Posterior cingulate gyrus (tissue), 11 donors: ENCODE measurements around the gene KLHL36.
"Not testable (repeated sequence)": the region's sequence is repeated elsewhere in the genome, so short reads cannot be mapped to it uniquely, and the experiment has no call there.

Experiments
- DNase-seq, 10 donors: peaks; one replicate each; pipeline versions ENCODE4 v3.0.0 to v3.0.0-alpha.2; 2020 to 2021; ENCODE audit warnings: mixed read lengths in 3 of 10
- intact Hi-C: fragments of 100-400 bp; cut with DNase I; formaldehyde crosslinking; loops from one replicate; pipeline ENCODE4 v1.15.1; 2023

KLHL36 gene

DNA sequence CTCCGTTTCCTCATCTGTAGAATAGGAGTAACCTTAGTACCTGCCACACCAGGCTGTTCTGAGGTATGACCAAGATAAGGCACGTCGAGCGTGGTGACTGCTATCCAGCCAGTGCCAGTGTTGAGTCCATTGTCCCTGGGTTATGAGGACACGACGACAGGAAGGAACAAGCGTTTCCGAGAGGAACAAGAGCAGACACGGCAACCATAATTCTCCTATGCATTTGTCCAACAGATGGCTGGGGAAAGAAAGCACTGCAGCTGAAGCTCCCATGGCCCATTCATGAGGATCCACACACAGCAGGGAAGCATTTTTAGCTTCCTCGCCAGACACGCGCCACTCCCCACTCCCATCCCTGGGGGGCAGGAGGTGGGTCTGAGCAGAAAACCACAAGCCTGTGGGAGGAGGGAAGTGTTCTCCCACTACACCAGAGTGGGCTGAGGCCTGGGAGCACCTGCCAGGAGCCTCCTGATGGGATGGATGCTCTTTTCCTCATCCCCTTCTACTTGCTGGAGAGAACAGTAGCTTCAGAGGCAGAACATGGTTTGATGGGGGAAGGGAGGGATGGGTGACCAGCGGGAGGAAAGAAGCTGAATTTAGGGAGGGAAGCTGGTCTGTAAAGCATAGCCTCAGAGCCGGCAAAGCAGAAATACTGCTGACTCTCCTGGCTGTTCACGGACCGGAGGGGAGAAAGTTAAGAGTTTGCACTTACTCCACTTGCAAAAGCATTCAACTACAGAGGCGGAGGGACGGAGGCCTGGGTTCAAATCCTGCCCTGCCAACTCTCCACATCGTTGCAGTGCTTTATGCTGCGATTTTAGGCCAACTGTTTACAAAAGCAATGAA, 33.1 kb upstream of the KLHL36 start:
- DNase-seq = peak in 2 of 10 donors; percentile 42 to 77
- intact Hi-C loops = no loop called here

DNA sequence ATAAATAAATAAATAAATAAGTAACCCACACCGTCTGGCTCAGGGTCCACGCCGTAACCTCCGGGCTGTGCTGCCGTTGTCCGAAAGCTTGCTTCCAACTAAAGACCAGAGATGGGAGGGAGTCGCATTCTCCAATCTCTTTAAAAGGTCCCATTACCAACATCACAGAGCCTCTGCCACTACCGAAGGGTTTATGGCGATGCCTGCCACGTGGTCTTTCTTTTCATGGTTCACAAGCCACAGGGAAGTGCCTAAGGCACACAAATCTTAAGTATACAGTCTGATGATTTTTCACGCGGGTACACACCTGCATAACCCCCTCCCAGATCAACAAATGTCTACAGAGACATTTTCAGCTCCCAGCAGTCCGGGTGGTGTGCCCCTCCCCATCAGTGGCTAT, 31.8 kb upstream of the KLHL36 start:
- peak in 1 of 10 donors; percentile 56 for DNase-seq
- intact Hi-C loops = no loop called here

DNA sequence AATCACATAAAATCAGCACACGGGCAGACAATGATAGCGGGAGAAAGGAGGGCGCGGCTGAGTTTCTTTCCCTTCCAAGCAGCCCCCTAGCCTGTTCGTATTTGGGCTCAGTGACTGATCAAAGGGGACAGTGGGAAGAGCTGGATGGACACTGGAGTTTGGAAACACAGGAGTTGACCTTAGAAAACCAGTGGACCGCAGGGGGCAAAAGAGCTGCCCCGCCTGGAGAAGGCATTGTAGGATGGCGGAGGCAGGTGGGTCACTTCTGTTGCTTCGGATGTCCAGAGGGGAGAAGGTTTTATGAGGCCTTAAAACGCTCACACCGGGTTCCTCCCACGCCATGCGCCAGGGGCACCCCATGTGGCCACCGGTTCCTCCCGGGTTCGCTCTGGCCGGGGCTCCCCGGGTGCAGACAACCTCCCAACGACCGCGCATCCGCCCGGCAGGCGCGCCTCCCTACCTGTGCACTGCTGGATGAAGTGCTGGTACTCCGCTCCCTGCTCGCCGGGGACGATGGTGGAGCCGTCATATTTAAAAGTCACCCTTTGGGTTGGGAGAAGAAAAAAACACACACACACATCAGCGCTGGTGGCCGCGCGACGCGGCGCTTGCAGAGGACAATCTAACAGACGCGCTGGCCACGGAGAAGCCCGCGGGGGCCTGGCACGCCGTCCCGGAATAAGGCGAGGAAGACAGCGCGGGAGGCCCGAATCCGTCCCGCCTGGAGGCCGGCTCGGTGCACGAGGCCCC, 31.1 kb upstream of the KLHL36 start:
- intact Hi-C loops = no loop called here
- peak in 5 of 10 donors; percentile 15 to 91 (median 35) for DNase-seq

DNA sequence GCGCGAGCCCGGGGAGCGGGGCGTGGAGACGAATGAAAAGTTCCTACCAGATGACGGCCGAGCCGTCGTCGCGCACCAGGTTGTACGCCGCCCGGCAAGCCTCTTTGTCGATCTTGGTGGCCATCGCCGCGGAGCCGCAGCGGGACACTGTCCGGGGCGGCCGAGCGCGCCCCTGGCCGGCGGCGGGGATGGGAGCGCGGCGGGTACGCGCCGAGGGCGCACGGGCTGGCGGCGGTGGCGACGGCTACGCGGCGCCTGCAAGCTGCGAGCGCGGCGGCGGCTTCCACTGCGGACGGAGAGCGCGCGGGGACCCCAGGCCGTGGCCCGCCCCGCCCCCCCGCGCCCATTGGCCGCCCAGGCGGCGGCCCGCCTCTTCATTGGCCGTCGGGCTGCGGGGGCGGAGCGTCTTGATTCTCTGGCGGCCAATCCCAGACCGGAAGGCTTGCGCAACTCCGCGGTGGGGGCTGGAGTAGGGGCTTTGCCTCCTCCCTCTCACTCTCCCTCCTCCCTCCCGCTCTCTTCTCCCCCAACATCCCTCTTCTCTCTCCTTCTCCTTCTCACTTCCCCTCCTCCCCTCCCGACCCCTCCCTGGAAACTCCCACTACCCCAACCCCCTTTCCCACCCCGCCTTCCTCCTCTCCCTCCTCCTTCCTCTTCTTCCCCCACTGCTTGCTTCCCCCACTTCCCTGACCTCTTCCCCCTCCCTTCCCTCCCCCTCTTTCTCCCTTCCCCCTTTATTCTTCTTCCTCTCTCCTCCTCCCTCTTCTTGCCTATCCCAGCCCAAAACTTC, 30.3 kb upstream of the KLHL36 start, which contains the start of gene COTL1:
COTL1 (minus strand) TSS at position 288 of the 790 bp plus-strand sequence; CDS start at position 124, 164 bp downstream.
- peak; percentile 88 to 99 (median 95) for DNase-seq

DNA sequence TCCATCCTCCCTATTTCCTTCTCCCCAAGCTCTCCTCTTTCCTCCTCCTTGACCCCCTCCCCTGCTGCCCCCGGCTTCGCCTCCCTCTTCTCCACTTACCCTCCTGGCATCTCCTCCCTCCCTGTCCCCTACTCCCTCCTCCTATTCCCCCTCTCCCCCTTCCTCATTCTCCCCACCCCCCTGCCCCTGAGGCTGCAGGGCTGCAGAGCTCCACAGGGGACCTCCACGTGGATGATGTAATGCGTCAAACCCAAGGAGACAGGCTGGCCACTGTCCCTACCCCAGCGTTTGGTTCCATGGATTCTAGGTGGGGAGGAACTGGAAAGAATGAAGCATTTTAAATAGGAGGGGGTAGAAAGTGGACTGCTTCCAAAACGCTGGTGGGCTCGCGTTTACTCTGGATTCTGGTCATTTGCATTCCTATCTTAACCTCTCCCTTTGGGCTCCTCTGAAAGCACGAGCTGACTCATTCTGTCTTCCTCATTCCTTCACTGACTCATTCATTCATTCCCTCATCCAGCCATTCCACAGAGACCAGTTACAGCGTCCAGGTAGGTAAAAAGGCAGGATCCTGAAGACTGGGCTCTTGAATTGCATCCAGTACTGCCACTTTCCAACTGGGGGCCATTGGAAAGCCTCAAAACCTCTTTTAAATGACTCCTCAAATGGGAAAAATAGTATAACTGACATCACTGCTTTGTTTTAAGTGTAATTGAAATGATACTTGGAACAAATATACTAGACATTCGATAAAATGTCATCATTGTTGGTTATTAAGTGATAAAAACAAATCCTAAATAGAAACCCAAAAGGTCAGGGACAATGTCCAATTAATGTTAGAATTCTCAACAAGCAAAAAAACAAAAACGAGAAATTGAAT, 29.5 kb upstream of the KLHL36 start:
- peak in 2 of 10 donors; percentile 54 to 79 for DNase-seq
- intact Hi-C loops = no loop called here

More for the DNA sequence above, 30.3 kb upstream of the KLHL36 start, which contains the start of gene COTL1:
- intact Hi-C loops = no loop called here

DNA sequence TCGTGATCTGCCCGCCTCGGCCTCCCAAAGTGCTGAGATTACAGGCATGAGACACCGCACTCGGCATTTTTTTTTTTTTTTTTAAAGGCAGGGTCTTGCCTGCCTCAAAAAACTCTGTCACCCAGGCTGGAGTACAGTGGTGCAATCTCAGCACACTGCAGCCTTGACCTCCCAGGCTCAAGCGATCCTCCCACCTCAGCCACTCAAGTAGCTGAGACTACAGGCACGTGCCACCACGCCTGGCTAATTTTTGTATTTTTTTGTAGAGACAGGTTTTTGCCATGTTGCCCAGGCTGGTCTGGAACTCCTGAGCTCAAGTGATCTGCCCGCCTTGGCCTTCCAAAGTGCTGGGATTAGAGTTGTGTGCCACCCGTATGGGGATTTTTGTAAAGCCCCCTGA, 27.4 kb upstream of the KLHL36 start:
- intact Hi-C loops = loop anchor here (5.0 kb wide), 1 partner anchor 106 kb away; no protein-coding TSS in a partner anchor
- peak in 2 of 10 donors; percentile 14 to 35 for DNase-seq

DNA sequence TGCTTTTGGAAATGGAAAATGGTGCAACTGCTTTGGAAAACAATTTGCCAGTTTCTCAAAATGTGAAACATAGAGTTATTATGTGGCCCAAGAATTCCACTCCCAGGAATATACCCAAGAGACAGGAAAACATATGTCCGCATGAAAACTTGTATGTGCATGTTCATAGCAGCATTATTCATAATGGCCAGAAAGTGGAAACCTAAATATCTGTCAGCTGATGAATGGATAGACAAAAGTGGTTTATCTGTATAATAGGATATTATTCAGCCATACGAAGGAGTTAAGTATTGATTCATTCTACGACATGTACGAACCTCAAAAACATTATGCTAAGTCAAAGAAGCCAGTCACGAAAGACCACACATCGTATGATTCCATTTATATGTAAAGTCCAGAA, 22.8 kb upstream of the KLHL36 start:
- intact Hi-C loops = no loop called here
- no peak for DNase-seq

DNA sequence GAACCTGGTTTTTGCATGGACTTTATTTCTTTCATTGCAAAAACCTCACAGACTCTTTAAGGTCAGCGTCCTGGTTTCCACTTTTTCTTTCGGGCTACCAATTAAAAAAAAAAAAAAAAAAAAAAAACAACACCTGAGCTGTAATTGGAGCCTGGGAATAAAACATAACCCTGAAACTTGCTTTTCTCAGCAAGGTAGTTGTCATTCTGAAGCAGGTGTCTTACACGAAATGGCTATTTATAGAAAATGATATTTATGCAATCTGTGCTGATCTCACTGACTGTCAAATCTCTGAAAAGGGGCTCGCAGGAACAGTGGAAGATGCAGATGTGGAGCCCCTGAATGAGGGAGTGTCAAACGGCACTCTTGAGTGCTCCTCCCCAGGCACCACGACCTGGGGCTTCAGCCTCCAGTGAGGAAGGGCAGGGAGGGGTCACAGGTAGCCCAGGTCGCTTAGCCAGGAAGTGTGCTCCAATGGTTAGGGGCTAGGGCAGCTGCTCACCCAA, 20.0 kb upstream of the KLHL36 start:
- intact Hi-C loops = no loop called here
- peak in 1 of 10 donors; percentile 24 for DNase-seq

DNA sequence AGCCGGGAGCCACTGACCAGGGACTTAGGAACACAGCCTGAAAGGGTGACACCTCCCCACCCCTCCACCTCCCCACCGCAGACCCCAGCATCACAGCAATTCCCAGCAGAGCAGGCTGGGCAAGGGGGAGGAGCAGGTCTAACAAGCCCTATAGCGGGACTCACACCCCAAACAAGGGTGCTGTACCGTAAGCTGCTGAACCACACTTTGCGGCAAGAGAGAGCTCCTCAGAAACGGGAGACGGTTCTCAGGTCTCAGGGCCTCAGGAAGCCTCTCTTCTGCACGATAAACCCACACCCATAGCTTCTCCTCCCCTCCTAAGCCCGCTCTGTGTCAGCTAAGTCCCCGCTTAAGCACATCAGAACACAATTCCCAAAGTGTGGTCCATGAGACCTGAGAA, 18.7 kb upstream of the KLHL36 start:
- DNase-seq = peak in 1 of 10 donors; percentile 30
- intact Hi-C loops = no loop called here

DNA sequence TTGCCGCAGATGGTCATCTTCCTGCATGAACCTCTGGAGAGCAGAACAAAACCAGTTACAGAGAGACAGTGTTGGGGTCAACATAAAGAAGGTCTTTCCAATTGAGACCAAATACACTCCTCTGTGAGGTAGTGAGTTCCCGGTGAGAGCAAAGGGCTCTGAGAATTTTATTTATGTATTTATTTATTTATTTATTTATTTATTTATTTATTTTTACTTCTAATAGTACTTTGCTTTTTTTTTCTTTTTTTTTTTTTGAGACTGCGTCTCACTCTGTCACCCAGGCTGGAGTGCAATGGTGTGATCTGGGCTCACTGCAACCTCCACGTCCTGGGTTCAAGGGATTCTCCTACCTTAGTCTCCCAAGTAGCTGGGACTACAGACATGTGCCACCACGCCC, 18.3 kb upstream of the KLHL36 start:
- DNase-seq = no peak
- intact Hi-C loops = no loop called here

DNA sequence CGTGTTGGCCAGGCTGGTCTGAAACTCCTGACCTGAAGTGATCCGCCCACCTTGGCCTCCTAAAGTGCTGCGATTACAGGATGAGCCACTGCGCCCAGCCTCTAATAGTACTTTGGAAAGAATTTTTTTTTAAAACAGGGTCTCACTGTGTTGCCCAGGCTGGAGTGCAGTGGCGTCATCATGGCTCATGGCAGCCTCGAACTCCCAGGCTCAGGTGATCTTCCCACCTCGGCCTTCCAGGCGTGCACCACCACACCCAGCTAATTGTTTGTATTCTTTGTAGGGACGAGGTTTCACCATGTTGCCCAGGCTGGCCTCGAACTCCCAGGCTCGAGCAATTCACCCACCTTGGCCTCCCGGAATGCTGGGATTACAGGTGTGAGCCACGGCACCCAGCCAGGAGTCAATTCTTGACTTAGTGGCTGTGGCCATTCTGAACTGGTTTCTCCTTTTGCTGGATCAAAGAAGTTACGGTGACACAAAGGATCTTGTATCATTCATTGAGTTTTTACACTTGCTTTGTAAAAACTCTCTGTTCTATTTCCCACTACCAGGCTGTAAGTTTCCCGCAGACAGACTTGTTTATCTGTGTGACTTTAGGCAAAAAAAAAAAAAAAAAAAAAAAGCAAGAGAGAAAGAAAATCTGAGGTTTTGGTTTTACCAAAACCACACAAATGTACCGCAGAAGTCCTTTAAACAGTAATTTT, 17.7 kb upstream of the KLHL36 start:
- intact Hi-C loops = no loop called here
- no peak for DNase-seq

DNA sequence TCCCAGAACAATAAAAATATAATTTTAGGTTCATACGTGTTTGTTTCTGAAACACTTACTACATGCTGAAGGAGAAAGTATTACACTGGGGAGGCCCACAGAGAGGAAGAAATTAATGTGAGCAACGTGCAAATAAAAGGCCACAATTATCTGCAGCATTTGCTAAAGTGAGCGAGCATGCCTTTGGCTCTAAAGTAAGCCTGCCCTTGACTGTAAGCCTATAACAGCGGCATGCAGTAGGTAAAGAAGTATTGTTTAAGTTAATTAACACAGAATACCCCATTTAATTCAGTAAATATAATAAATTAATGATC, 17.2 kb upstream of the KLHL36 start:
- intact Hi-C loops = no loop called here
- no peak for DNase-seq

DNA sequence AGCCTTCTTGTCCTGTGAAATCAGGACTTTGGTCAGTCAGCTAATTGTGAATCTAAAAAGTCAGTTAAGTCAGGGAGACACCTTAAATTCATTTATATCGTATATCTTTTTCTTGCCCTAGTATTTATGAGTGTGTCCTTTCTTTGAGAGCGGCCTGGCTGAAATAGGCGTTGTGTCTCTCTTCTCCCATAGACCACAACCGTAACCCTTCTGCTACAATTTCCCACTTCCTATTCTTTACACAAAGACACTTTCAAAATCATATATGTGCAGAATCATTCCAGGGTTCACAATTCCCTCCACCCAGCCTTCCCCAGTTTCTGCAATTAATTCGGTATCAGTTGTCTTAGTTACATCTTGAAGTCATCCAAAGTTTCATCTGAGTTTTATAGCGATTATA, 16.4 kb upstream of the KLHL36 start:
- intact Hi-C loops = no loop called here

DNA sequence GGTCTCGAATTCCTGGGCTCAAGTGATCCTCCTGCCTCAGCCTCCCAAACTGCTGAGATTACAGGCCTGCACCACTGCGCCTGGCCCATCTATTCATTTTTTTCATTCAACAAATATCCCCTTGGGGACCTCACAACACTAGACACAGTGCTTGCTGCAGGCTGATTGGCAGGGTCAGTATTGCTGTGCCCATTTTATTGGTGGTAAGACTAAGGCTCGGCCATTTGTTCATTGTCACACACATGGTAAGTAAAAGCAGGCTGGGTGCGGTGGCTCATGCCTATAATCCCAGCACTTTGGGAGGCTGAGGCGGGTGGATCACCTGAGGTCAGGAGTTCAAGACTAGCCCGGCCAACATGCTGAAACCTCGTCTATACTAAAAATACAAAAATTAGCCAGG, 15.4 kb upstream of the KLHL36 start:
- intact Hi-C loops = not testable (repeated sequence)

More for the DNA sequence above, 16.4 kb upstream of the KLHL36 start:
- no peak for DNase-seq

DNA sequence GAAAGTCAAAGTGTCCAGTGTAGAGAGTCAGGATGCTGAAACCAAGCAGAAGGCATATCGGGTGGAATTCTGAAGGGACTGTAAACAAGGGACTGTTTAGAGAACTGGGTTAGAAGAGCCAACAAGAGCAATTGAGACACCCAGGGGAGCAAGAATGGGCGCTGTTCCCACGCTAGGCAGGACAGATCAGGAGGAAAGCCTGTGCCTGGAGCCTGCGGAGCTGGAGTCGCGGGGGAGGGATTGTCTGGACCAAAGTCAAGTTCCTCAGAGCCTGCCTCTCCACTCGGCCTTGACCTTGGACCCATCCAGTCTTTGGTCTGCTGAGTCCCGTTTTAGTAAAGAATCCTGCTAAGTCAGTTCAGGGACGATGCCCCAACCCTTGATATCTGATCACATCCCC, 14.7 kb upstream of the KLHL36 start:
- peak in 1 of 10 donors; percentile 64 for DNase-seq
- intact Hi-C loops = no loop called here

More for the DNA sequence above, 15.4 kb upstream of the KLHL36 start:
- DNase-seq = not testable (repeated sequence)

DNA sequence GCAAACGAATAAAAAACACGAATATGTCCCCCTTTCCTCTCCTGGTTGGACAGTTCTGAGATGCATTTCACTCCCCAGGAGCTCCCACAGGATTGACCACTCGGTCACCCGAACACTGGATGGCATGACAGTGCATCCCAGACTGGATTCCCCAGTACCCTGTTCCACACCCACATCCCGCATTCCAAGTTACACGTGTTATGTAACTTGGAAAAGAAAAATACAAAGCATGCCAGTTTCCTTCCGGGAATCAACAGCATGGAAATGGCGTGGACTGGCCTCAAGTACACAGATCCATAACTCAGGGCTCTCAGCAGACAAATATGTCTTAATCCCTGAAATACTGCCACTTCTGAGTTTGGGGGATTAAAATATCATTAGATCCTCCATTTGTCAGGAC, 12.6 kb upstream of the KLHL36 start:
- intact Hi-C loops = no loop called here
- DNase-seq = no peak

DNA sequence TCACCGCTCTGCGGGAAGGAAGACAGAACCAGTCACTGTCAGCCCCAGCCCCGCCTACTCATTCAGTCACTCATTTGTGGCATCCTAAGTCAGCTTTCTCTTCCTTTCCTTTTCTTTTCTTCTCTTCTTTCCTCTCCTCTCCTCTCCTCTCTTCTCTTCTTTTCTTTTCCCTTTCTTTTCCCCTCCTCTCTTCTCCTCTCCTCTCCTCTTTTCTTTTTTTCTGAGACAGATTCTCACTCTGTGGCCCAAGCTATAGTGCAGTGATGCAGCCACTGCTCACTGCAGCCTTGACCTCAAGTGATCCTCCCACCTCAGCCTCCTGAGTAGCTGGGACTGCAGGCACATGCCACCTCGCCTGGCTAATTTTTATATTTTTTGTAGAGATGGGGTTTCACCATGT, 10.6 kb upstream of the KLHL36 start:
- intact Hi-C loops = no loop called here
- DNase-seq = peak in 1 of 10 donors; percentile 22

DNA sequence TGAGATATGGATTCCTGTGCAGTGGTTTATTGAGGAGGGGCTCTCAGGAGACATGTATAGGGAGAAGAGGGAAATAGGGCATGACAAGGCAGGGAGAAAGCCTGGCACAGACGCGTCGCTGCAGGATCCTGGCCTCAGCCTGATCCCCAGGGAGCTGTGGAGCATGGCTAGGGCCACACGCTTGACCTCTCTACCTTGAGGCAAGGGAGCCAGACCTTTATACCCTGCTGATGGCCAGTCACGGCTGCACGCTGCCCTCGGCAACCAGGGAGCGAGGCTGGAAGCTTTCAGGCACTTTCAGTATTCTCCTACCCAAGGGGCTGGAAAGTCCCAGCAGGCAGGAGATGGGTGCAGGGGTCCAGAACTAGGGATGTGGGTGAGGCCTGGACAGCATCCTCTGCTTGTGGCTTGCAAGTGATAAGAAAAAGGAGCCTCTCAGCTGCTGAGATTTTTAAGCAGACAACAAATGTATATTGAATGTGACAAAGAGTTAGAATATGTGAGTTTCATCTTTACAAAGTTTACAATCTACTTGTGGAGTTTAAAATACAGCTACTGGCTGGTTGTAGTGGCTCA, 10.0 kb upstream of the KLHL36 start:
- DNase-seq = peak in 1 of 10 donors; percentile 12
- intact Hi-C loops = no loop called here

DNA sequence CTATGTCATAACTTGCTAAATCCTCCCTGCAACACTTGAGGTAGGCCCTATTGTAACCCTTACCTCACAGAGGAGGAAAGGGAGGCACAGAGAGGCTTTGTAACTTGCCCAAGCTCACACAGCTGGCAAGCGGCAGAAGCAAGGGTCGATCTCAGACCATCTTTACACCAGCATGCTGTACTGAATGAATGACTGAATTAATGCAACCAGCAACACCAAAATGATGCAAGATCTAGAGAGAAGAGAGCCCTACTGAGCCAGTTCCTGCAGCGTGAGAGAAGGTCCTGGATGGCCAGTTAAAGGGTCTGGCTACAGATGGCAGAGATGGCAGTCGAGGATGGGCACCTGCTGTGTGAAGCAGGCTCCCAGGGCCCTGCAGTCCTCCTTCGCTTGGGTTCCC, 8.2 kb upstream of the KLHL36 start:
- DNase-seq = peak in 1 of 10 donors; percentile 1

More for the DNA sequence above, 8.2 kb upstream of the KLHL36 start:
- intact Hi-C loops = no loop called here
